Measurements from ENCODE around the gene APPL2. TPM values are rescaled to one million over a fixed set of nuclear protein-coding genes. Genes with fewer than 3 reads are reported as not detected.

The APPL2 gene
- total RNA-seq, 2 experiments from 2014 or later: 32.2 to 34.2 TPM

DNA sequence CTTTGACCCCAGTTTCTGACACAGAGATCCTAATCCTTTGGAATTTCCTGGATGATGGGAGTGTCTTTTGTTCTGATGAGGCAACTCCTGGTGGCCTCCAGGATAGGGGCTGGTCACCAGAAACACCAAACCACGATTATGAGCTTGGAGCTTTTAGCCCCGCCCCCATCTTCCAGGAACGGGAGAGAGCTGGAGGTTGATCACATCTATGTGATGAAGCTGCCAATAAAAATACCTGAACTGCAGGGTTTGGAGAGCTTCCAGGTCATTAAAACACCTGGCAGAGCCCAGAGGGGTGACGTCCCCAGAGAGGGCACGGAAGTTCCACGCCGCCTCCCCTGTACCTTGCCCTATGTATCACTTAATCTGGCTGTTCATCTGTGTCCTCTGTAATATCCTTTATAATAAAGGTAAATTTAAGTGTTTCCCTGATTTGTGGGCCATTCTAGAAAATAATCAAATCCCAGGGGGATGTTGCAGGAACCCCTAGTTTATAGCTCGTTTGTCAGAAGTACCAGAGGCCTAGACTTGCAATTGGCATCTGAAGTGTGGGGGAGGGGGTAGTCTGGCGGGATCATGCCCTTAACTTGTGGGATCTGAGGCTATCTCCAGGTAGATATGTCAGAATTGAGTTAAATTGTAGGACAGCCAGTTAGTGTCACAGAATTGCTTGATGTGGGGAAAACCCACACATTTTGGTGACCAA, 21.2 kb downstream of the APPL2 start:
- POLR2A ChIA-PET: no interaction called here
- Mint-ChIP-seq H3K4me3 (no peak overlapping the region), H3K27me3 (no peaks in the 10 kb centered on the region), H3K9me3 (no peaks in the 10 kb centered on the region), H3K36me3 (ENCODE audit: low read depth) (peaks cover 30% of the 10 kb centered on the region), H3K4me1 (peaks cover 3% of the 10 kb centered on the region), H3K27ac (no peak overlapping the region)
- no peak for DNase-seq
- CTCF ChIA-PET: no interaction called here

- no peak for DNase-seq
- Mint-ChIP-seq H3K4me3 (no peak overlapping the region), H3K27ac (no peak overlapping the region), H3K9me3 (no peaks in the 10 kb centered on the region), H3K4me1 (no peaks in the 10 kb centered on the region), H3K27me3 (no peaks in the 10 kb centered on the region), H3K36me3 (ENCODE audit: low read depth) (peaks cover 26% of the 10 kb centered on the region)
- ChIA-PET POLR2A (no interaction called here), CTCF (no interaction called here)
These were observed 21.8 kb downstream of the APPL2 start for GRCh38 chr12:105214148-105214547.

DNA sequence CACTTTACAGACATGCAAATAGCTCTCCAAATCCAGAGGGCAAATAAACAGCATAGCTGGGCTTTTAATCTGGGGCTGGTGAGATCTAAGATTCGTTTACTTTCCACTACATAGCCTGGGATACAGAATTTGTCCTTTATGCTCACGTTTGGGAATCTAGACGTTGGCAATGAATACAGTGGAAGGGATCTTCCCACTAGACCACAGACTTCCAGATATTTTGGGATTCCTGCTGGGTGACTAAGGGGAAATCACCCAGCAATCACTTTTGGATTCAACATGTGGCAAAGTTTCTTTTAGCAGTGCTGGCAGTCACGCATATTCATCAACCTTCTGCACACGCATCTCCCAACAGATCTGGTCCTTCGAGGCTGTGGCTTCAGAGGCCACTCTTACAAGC, 23.5 kb downstream of the APPL2 start:
- ChIA-PET CTCF (no interaction called here), POLR2A (no interaction called here)
- no peaks in the 10 kb centered on the region for H3K4me1 Mint-ChIP-seq
- H3K4me3 Mint-ChIP-seq: no peak overlapping the region
- no peaks in the 10 kb centered on the region for H3K9me3 Mint-ChIP-seq
- peaks cover 27% of the 10 kb centered on the region for H3K36me3 Mint-ChIP-seq (ENCODE audit: low read depth)
- no peak for DNase-seq
- no peak overlapping the region for H3K27ac Mint-ChIP-seq
- H3K27me3 Mint-ChIP-seq: no peaks in the 10 kb centered on the region

DNA sequence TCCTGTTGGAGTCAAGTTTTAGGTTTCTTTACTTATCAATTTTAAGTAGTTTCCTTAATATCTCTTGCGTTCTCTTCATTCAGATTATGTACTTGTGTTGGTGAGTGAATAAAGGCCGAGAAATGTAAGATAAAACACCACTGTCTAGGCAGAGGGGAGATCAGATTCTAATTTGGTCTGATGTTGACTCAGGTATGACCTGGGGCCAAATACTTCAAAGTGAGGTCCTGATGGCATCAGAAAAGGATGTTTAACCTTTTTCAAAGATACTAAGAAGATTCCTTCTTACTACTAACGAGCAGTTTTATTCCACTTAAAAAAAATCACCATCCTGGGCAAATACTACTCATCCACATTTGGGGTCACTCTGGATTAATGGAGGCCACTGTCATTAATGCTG, 26.9 kb downstream of the APPL2 start:
- CTCF ChIA-PET: interaction anchor here (0.5 kb wide), 1 partner anchor 736 kb away, joined by 3 read pairs; no protein-coding TSS in a partner anchor
- peaks cover 27% of the 10 kb centered on the region for H3K36me3 Mint-ChIP-seq (ENCODE audit: low read depth)
- H3K9me3 Mint-ChIP-seq: no peaks in the 10 kb centered on the region
- no peaks in the 10 kb centered on the region for H3K27me3 Mint-ChIP-seq
- DNase-seq: no peak
- H3K27ac Mint-ChIP-seq: no peak overlapping the region
- peaks cover 2% of the 10 kb centered on the region for H3K4me1 Mint-ChIP-seq
- POLR2A ChIA-PET: no interaction called here
- no peak overlapping the region for H3K4me3 Mint-ChIP-seq

- Mint-ChIP-seq H3K27ac (no peak overlapping the region), H3K27me3 (no peaks in the 10 kb centered on the region), H3K36me3 (ENCODE audit: low read depth) (peaks cover 29% of the 10 kb centered on the region), H3K4me3 (no peak overlapping the region), H3K9me3 (no peaks in the 10 kb centered on the region), H3K4me1 (peaks cover 2% of the 10 kb centered on the region)
- ChIA-PET CTCF (no interaction called here), POLR2A (no interaction called here)
- DNase-seq: no peak
These were observed 29.1 kb downstream of the APPL2 start for GRCh38 chr12:105206686-105207374.

DNA sequence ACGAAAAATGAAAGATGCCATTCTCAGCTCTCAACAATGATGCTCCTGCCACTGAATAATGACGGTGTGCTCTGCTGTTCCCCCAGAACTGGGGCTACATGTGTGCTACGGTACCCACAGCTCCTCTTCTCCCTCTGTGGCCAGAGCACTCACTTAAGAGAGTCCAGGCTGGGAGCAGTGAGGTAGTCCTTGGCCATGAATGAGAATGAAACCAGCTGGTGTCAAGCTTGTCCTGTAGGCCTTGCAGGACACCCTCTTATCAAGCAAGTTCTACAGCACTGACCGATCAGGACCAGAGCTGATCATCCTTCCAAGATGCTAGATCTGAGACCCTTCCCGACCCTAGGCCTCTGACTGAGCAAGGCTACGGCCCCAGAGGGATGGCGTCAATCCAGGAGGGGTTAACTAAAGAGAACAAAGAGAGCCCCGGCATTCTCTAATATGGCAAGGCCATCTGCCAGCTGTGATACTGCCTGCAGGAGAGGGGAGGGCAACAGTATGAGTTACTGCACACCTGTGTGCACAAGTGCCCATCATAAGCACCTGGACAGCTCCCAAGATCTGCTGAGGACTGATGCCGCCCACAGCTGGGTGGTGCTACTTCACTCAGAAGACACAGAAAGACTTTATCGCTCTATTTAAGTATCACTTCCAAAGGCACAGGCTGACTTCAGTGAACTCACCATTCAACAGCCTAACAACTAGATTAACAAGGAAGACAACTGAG, 30.5 kb downstream of the APPL2 start:
- POLR2A ChIA-PET: interaction anchor here (1.1 kb wide), 1 partner anchor 14 kb away, joined by 4 read pairs; no protein-coding TSS in a partner anchor
- Mint-ChIP-seq H3K36me3 (ENCODE audit: low read depth) (peaks cover 29% of the 10 kb centered on the region), H3K4me1 (peaks cover 2% of the 10 kb centered on the region), H3K27me3 (no peaks in the 10 kb centered on the region), H3K27ac (no peak overlapping the region), H3K9me3 (no peaks in the 10 kb centered on the region), H3K4me3 (no peak overlapping the region)
- DNase-seq: no peak
- CTCF ChIA-PET: no interaction called here

GRCh38 chr12:105204916-105205315, 31.1 kb downstream of the APPL2 start:
- no peaks in the 10 kb centered on the region for H3K27me3 Mint-ChIP-seq
- POLR2A ChIA-PET: interaction anchor here (1.1 kb wide), 1 partner anchor 13 kb away, joined by 4 read pairs; no protein-coding TSS in a partner anchor
- H3K4me1 Mint-ChIP-seq: peaks cover 2% of the 10 kb centered on the region
- H3K4me3 Mint-ChIP-seq: no peak overlapping the region
- no peak overlapping the region for H3K27ac Mint-ChIP-seq
- no peaks in the 10 kb centered on the region for H3K9me3 Mint-ChIP-seq
- peaks cover 29% of the 10 kb centered on the region for H3K36me3 Mint-ChIP-seq (ENCODE audit: low read depth)
- no peak for DNase-seq
- CTCF ChIA-PET: no interaction called here

- ChIA-PET CTCF (no interaction called here), POLR2A (no interaction called here)
- H3K27me3 Mint-ChIP-seq: no peaks in the 10 kb centered on the region
- H3K4me1 Mint-ChIP-seq: peaks cover 2% of the 10 kb centered on the region
- peaks cover 29% of the 10 kb centered on the region for H3K36me3 Mint-ChIP-seq (ENCODE audit: low read depth)
- no peaks in the 10 kb centered on the region for H3K9me3 Mint-ChIP-seq
- H3K4me3 Mint-ChIP-seq: no peak overlapping the region
- no peak overlapping the region for H3K27ac Mint-ChIP-seq
- no peak for DNase-seq
These were observed 31.8 kb downstream of the APPL2 start for GRCh38 chr12:105204127-105204526.

DNA sequence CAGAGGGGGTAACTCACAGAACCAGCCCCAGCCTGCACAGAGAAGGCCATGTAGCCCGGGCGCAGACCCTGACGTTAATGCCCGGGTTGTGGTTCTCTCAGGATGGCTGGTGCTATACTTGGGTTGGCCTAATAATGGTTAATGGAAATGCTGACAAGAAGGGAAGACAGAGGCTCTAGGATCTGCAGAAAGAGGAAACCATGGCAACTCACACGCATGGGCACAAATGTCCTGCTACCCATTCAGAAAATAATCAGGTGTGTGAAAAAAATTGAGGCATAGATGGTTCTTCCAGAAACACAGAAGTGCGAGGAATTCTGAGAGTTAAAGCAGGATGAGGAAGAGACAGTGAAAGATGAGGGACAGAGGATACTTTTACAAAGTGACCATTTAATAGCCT, 33.8 kb downstream of the APPL2 start:
- Mint-ChIP-seq H3K27ac (no peak overlapping the region), H3K27me3 (no peaks in the 10 kb centered on the region)
- POLR2A ChIA-PET: no interaction called here

GRCh38 chr12:105201299-105201698, 34.7 kb downstream of the APPL2 start:
- Mint-ChIP-seq H3K4me3 (no peak overlapping the region), H3K27me3 (no peaks in the 10 kb centered on the region), H3K27ac (no peak overlapping the region), H3K36me3 (ENCODE audit: low read depth) (peaks cover 22% of the 10 kb centered on the region), H3K9me3 (no peaks in the 10 kb centered on the region), H3K4me1 (peaks cover 2% of the 10 kb centered on the region)
- DNase-seq: no peak
- ChIA-PET CTCF (interaction anchor here (1.2 kb wide), 1 partner anchor 14 kb away, joined by 3 read pairs; no protein-coding TSS in a partner anchor), POLR2A (interaction anchor here (1.0 kb wide), 1 partner anchor 19 kb away, joined by 3 read pairs; no protein-coding TSS in a partner anchor)

More for the DNA sequence above, 33.8 kb downstream of the APPL2 start:
- Mint-ChIP-seq H3K4me1 (peaks cover 2% of the 10 kb centered on the region), H3K36me3 (ENCODE audit: low read depth) (peaks cover 27% of the 10 kb centered on the region), H3K4me3 (no peak overlapping the region), H3K9me3 (no peaks in the 10 kb centered on the region)
- CTCF ChIA-PET: no interaction called here
- DNase-seq: no peak

DNA sequence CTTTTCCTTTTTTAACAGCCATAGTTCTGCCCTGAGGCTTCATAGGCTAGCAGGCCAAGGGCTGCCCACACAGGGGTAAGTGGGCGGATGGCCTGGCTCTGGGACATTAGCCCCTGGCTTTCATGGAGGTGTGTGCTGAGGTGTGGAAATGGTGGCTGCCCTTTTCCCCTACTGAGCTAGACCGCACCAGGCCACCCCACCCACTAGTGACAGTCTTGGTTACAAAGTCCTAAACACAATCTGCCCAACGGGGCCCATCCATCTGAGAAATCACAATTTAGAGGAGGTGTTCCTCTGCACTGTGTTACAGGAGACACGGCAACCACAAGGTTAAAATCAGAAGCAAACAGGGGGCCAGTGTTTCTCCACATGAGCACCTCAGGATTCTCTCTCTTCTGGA, 35.6 kb downstream of the APPL2 start:
- Mint-ChIP-seq H3K36me3 (ENCODE audit: low read depth) (peaks cover 24% of the 10 kb centered on the region), H3K27me3 (no peaks in the 10 kb centered on the region), H3K9me3 (no peaks in the 10 kb centered on the region), H3K27ac (no peak overlapping the region), H3K4me3 (no peak overlapping the region), H3K4me1 (peaks cover 2% of the 10 kb centered on the region)
- DNase-seq: no peak
- CTCF ChIA-PET: no interaction called here
- POLR2A ChIA-PET: interaction anchor here (1.0 kb wide), 1 partner anchor 20 kb away, joined by 3 read pairs; no protein-coding TSS in a partner anchor

DNA sequence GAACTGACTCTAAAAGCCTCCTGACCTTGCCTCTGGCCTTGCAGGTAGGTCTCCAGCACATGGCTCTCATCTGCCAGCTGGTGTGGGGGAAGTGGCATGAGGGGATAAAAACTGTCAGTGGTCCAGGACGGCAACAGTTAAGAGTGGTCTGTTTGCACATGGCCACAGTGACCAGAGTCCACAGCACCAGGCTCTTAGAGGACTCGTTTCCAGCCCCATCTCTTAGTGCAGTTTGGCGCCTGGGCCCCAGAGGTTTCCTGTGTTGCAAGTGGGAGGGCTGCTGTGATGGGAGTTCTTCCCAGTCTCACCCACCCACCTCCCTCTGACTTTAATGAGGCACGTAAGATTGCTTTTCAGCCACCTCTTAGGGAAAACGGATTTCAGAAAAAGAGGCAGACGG, 37.0 kb downstream of the APPL2 start:
- no peaks in the 10 kb centered on the region for H3K27me3 Mint-ChIP-seq
- H3K9me3 Mint-ChIP-seq: no peaks in the 10 kb centered on the region
- H3K4me3 Mint-ChIP-seq: no peak overlapping the region
- POLR2A ChIA-PET: no interaction called here
- H3K4me1 Mint-ChIP-seq: no peaks in the 10 kb centered on the region
- H3K36me3 Mint-ChIP-seq (ENCODE audit: low read depth): peaks cover 24% of the 10 kb centered on the region
- DNase-seq: no peak
- CTCF ChIA-PET: no interaction called here
- H3K27ac Mint-ChIP-seq: no peak overlapping the region

- peaks cover 47% of the 10 kb centered on the region for H3K36me3 Mint-ChIP-seq (ENCODE audit: low read depth)
- H3K4me1 Mint-ChIP-seq: no peaks in the 10 kb centered on the region
- ChIA-PET POLR2A (no interaction called here), CTCF (no interaction called here)
- H3K4me3 Mint-ChIP-seq: no peak overlapping the region
- H3K9me3 Mint-ChIP-seq: no peaks in the 10 kb centered on the region
- no peak overlapping the region for H3K27ac Mint-ChIP-seq
- no peaks in the 10 kb centered on the region for H3K27me3 Mint-ChIP-seq
- DNase-seq: no peak
These were observed 39.9 kb downstream of the APPL2 start for GRCh38 chr12:105196090-105196489.

Measured in activated CD4-positive, alpha-beta memory T cell treated with anti-CD3 and anti-CD28 coated beads, Interleukin-2, amount 10 ng/mL, durations not matched to agents 7 days and 5 days (primary cell).